K562 (cell line): ENCODE measurements around the gene EFNA1. TPM values are rescaled to one million over a fixed set of nuclear protein-coding genes. Genes with fewer than 3 reads are reported as not detected.

Experiments used
- ATAC-seq: fragments of 200-7000 bp; cut with Tn5 transposase; 3 replicates; pipeline ENCODE4 v1.9.1; 2020; ENCODE audit warnings: moderate library complexity
- BruUV-seq: library from RNA; stranded (reverse); fragments of 400-500 nt; replicated peaks from 2 replicates; lab custom pipeline; 2021; lab: Mats Ljungman, UMichigan
- CTCF ChIA-PET: fragments of 300-600 bp; formaldehyde crosslinking; extraction: SDS; loops from one replicate; lab custom pipeline; 2021; ENCODE audit warnings: low intra/inter-chr PET ratio; lab: Yijun Ruan, JAX
- POLR2A ChIA-PET: fragments of 300-600, 350-650 bp; sonication (Branson Sonifier 250); formaldehyde crosslinking; extraction: SDS; loops from one replicate; lab custom pipeline; 2021; ENCODE audit warnings: antibody characterized with exemption, inconsistent platforms; lab: Yijun Ruan, JAX
- DNase-seq, 4 experiments: peaks; one replicate each; pipeline versions ENCODE4 v3.0.0 to v3.0.0-alpha.2; 2011 to 2018; ENCODE audit warnings: low spot score in 3 of 4, mixed read lengths in 3 of 4; ENCODE audit errors: extremely low read depth in 1 of 4
- FAIRE-seq: peaks from 2 replicates; lab custom pipeline; 2011; peaks lifted over from hg19 to GRCh38; lab: Jason Lieb, UNC
- H2AFZ ChIP-seq: 2 replicates; pipeline ENCODE4 v1.6.0; 2011; ENCODE audit warnings: low read depth, low read length, control low read depth, inconsistent platforms
- H3K27ac ChIP-seq: fragments of 200-600 bp; 3 replicates; pipeline ENCODE4 v1.8.0; 2011; ENCODE audit warnings: low read depth, mild to moderate bottlenecking, control low read depth, inconsistent platforms, low read length, moderate library complexity, mixed read lengths; ENCODE audit errors: extremely low read depth
- H3K27me3 ChIP-seq, 2 experiments: fragments of 300-600 bp in 1 of 2; 2 replicates in 1 of 2; 3 replicates in 1 of 2; pipeline versions ENCODE4 v1.6.0 to v1.8.0; 2011; ENCODE audit warnings: inconsistent platforms in 2 of 2, low read length in 2 of 2, mild to moderate bottlenecking in 1 of 2, mixed read lengths in 1 of 2, moderate library complexity in 1 of 2; ENCODE audit not compliant: control insufficient read depth in 2 of 2, insufficient read depth in 2 of 2
- H3K36me3 ChIP-seq: fragments of 300-600 bp; 3 replicates; pipeline ENCODE4 v1.8.0; 2011; ENCODE audit warnings: mild to moderate bottlenecking, low read length, inconsistent platforms; ENCODE audit not compliant: control insufficient read depth, insufficient read depth
- H3K4me1 ChIP-seq, 2 experiments: fragments of 200-600 bp in 1 of 2; replicated peaks in 1 of 2; 2 replicates in 1 of 2; 3 replicates in 1 of 2; pipeline versions ENCODE4 v1.5.1 to v1.8.0; 2011; ENCODE audit warnings: inconsistent platforms in 2 of 2, low read length in 2 of 2, mild to moderate bottlenecking in 1 of 2, mixed read lengths in 1 of 2, moderate library complexity in 1 of 2; ENCODE audit not compliant: control insufficient read depth in 2 of 2, insufficient read depth in 2 of 2
- H3K4me2 ChIP-seq: 2 replicates; pipeline ENCODE4 v1.6.1; 2011; ENCODE audit warnings: low read length, control low read depth, inconsistent platforms, mixed read lengths; ENCODE audit not compliant: insufficient read depth
- H3K4me3 ChIP-seq: fragments of 200-600 bp; sonication (generic), shearing (Covaris generic); 2 replicates; pipeline ENCODE4 v1.5.1; 2016; ENCODE audit warnings: control low read depth, inconsistent platforms
- H3K79me2 ChIP-seq: fragments of 200-600 bp; 3 replicates; pipeline ENCODE4 v1.8.0; 2011; ENCODE audit warnings: low read length, inconsistent platforms; ENCODE audit not compliant: control insufficient read depth, insufficient read depth
- H3K9ac ChIP-seq, 2 experiments: 2 replicates each; pipeline versions ENCODE4 v1.6.0 to v1.6.1; 2011; ENCODE audit warnings: low read depth in 2 of 2, low read length in 2 of 2, control low read depth in 1 of 2, inconsistent platforms in 1 of 2, mild to moderate bottlenecking in 1 of 2, mixed read lengths in 1 of 2; ENCODE audit not compliant: insufficient read depth in 1 of 2
- H3K9me1 ChIP-seq: one replicate; pipeline ENCODE4 v1.6.0; 2011; ENCODE audit warnings: inconsistent platforms, mild to moderate bottlenecking, low read length, moderate library complexity; ENCODE audit not compliant: control insufficient read depth, insufficient read depth
- H3K9me3 ChIP-seq: replicated peaks from 2 replicates; pipeline ENCODE4 v1.5.1; 2011; ENCODE audit warnings: low read depth, low read length, inconsistent platforms; ENCODE audit not compliant: control insufficient read depth, insufficient read depth
- H4K20me1 ChIP-seq: replicated peaks from 2 replicates; pipeline ENCODE4 v1.6.1; 2011; ENCODE audit warnings: low read length, inconsistent platforms, mixed read lengths; ENCODE audit not compliant: control insufficient read depth, insufficient read depth
- DACH1 ChIP-seq: fragments of 450-650 bp; IDR thresholded peaks from 2 replicates; pipeline ENCODE4 v1.6.1; 2018; ENCODE audit not compliant: partially characterized antibody
- DMBX1 ChIP-seq: fragments of 250-450 bp; sonication (Bioruptor Pico); IDR thresholded peaks from 2 replicates; pipeline ENCODE4 v1.8.0; 2022; ENCODE audit warnings: inconsistent platforms, mild to moderate bottlenecking, moderate library complexity, borderline replicate concordance
- GATA2 ChIP-seq: sonication (generic); formaldehyde crosslinking; IDR thresholded peaks from 2 replicates; pipeline ENCODE4 v1.4.0; 2020; ENCODE audit warnings: mild to moderate bottlenecking, missing genetic modification reagents
- HIVEP1 ChIP-seq: fragments of 250-450 bp; sonication (Bioruptor Pico); IDR thresholded peaks from 2 replicates; pipeline ENCODE4 v1.4.0; 2020; ENCODE audit warnings: mild to moderate bottlenecking
- IFI16 ChIP-seq: fragments of 250-450 bp; sonication (Bioruptor Pico); IDR thresholded peaks from 2 replicates; pipeline ENCODE4 v2.1.2; 2022; ENCODE audit warnings: mild to moderate bottlenecking, inconsistent platforms
- MCM3 ChIP-seq: fragments of 450-650 bp; IDR thresholded peaks from 2 replicates; pipeline ENCODE4 v1.6.1; 2016
- NFIC ChIP-seq: fragments of 450-650 bp; IDR thresholded peaks from 2 replicates; pipeline ENCODE4 v1.6.1; 2017; ENCODE audit warnings: mild to moderate bottlenecking, inconsistent platforms
- RBM17 ChIP-seq: fragments of 200-400 bp; formaldehyde crosslinking; IDR thresholded peaks from 2 replicates; pipeline ENCODE4 v1.6.1; 2017; ENCODE audit warnings: low read depth, mild to moderate bottlenecking, low read length, borderline replicate concordance
- RBM39 ChIP-seq: fragments of 200-400 bp; formaldehyde crosslinking; optimal IDR thresholded peaks from 2 replicates; pipeline ENCODE3; 2018; ENCODE audit warnings: low read depth, low read length
- RNF2 ChIP-seq: sonication (generic); IDR thresholded peaks from 2 replicates; pipeline ENCODE4 v1.6.1; 2016
- SMAD1 ChIP-seq: fragments of 150-350 bp; IDR thresholded peaks from 2 replicates; pipeline ENCODE4 v1.6.1; 2014; ENCODE audit warnings: low read length, low read depth; ENCODE audit not compliant: partially characterized antibody
- ZBTB17 ChIP-seq: fragments of 450-650 bp; formaldehyde crosslinking; IDR thresholded peaks from 2 replicates; pipeline ENCODE4 v1.4.0; 2020; ENCODE audit warnings: mild to moderate bottlenecking
- ZNF24 ChIP-seq: fragments of 450-650 bp; IDR thresholded peaks from 2 replicates; pipeline ENCODE4 v1.6.1; 2016
- ZNF445 ChIP-seq: fragments of 250-450 bp; sonication (Bioruptor Pico); IDR thresholded peaks from 2 replicates; pipeline ENCODE4 v1.4.0; 2020; ENCODE audit warnings: low read depth, mild to moderate bottlenecking, moderate library complexity
- ZNF57 ChIP-seq: fragments of 450-650 bp; formaldehyde crosslinking; IDR thresholded peaks from 2 replicates; pipeline ENCODE4 v1.4.0; 2020; ENCODE audit warnings: mild to moderate bottlenecking, moderate library complexity
- ZNF77 ChIP-seq: fragments of 250-450 bp; sonication (Bioruptor Pico); IDR thresholded peaks from 2 replicates; pipeline ENCODE4 v1.5.0; 2020
- WGBS: fragments of 100-300 bp; shearing (Covaris generic); methylation state at CpG from one replicate; pipeline ENCODE4 v1.1.6; 2016; ENCODE audit warnings: low coverage, mixed read lengths; ENCODE audit not compliant: insufficient coverage; ENCODE audit errors: missing lambda C conversion rate; 5-methylcytosine and 5-hydroxymethylcytosine counted together
- in situ Hi-C: fragments of 300-500 bp; cut with MboI; formaldehyde crosslinking; loops from 4 replicates; pipeline ENCODE4 v1.15.0; 2018; ENCODE audit warnings: inconsistent platforms, mixed read lengths
- intact Hi-C: fragments of 100-400 bp; cut with micrococcal nuclease; formaldehyde crosslinking; loops from 2 replicates; pipeline ENCODE4 v1.14.2; 2022
- polyA plus RNA-seq, 8 experiments: library from polyadenylated mRNA; depleted of rRNA in 4 of 8; stranded (reverse) in 5 of 8; unstranded in 3 of 8; fragments of >200 nt; fragmentation: Nextera tagmentation in 2 of 8; fragmentation: Illumina TruSeq in 1 of 8; extraction: Ambion mirVana in 2 of 8; extraction: Trizol in 1 of 8; gene quantifications; 2 replicates each; pipeline versions ENCODE4 v1.2.1 to v1.2.3, GENCODE V29; 2011 to 2014; ENCODE audit warnings: inconsistent platforms in 1 of 8, missing spikeins in 1 of 8
- total RNA-seq, 7 experiments: library from RNA; depleted of rRNA in 6 of 7; stranded (reverse); fragments of >200 nt in 6 of 7; fragmentation: Illumina TruSeq in 2 of 7; extraction: Trizol in 2 of 7; gene quantifications; 2 replicates each; pipeline versions ENCODE4 v1.2.1 to v1.2.3, GENCODE V29; 2011 to 2021; ENCODE audit warnings: low replicate concordance in 1 of 7
- TF ChIP-seq, protein P1 (sequence below): fragments of 250-450 bp; sonication (Bioruptor Pico); IDR thresholded peaks from 2 replicates; pipeline ENCODE4 v1.6.1; 2021; ENCODE audit warnings: mild to moderate bottlenecking
- TF ChIP-seq, protein P2 (sequence below): fragments of 450-650 bp; IDR thresholded peaks from 2 replicates; pipeline ENCODE4 v1.6.1; 2017; ENCODE audit warnings: antibody characterized with exemption, mild to moderate bottlenecking
- TF ChIP-seq, protein P3 (sequence below): fragments of 450-650 bp; formaldehyde crosslinking; IDR thresholded peaks from 2 replicates; pipeline ENCODE4 v1.4.0; 2020; ENCODE audit warnings: mild to moderate bottlenecking

EFNA1 gene
- total and polyA plus RNA-seq, 9 of the 15 experiments (the other 6 are each of a cell fraction or from before 2014, with no cell fraction given), result 2.1 to 9.3 (median 3.0) TPM

DNA sequence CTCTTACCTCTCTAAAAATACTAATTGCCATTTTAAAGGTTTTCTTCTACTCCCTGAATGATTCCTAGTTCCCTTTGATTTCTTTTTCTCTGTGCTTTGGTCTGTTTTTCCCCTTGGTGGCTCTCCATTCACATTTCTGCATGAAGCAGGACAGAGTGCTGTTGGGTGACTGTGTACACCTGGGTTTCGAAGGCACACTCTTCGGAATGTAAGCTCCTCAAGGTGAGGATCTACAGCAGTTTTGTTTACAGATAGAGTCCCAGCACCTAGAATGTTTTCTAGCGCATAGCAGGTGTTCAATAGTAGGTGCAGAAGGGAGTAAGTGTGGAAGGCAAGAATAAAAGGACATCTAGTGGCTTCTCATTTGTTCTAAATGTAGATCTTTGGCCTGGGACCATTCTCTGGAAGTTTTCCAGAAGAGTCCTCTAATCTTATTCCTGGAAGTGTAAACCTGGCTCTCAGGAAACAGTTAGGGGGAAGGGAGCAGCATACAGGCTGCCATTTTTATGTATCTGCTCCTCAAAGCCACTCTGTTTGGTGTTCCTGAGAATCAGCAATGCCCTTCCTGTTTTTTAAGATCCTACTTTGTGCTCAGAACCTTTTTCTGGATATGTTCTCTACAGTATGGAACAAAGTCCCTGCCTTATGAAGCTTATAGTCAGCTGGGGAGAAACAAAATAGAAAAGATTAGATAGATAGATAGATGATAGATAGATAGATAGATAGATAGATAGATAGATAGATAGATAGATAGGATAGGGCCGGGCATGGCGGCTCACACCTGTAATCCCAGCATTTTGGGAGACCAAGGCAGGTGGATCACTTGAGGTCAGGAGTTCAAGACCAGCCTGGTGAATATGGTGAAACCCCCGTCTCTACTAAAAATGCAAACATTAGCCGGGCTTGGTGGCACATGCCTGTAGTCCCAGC, 22.8 kb upstream of the EFNA1 start:
- Histone ChIP-seq H3K4me1 (peaks cover 7 to 12% of the 10 kb centered on the region in 2 experiments; a peak in 4 of 5 replicates), H3K4me2 (no peak overlapping the region), H3K27ac (no peak overlapping the region), H3K4me3 (no peak overlapping the region), H2AFZ (peak overlapping the region; percentile 67), H3K9me1 (no peaks in the 10 kb centered on the region), H3K36me3 (no peaks in the 10 kb centered on the region), H4K20me1 (no peaks in the 10 kb centered on the region), H3K27me3 (no peaks in the 10 kb centered on the region), H3K9me3 (no peaks in the 10 kb centered on the region), H3K9ac (peak overlapping the region in 1 of 2 experiments; percentile 59; a peak in 1 of 4 replicates), H3K79me2 (no peaks in the 10 kb centered on the region)
- intact Hi-C loops, result no loop called here
- FAIRE-seq (peak; percentile 75), ATAC-seq (no peak; the same call in 2 of the 3 replicates), DNase-seq (peak in 1 of 4 experiments; percentile 10)
- ChIA-PET POLR2A (no interaction called here), CTCF (no interaction called here)
- no TSS peak for BruUV-seq
- in situ Hi-C loops, result no loop called here
- WGBS, result 43% methylated on average over 7 of the region's 7 CpGs
- TF ChIP-seq, protein P1, sequence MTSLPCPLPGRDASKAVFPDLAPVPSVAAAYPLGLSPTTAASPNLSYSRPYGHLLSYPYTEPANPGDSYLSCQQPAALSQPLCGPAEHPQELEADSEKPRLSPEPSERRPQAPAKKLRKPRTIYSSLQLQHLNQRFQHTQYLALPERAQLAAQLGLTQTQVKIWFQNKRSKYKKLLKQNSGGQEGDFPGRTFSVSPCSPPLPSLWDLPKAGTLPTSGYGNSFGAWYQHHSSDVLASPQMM (CRISPR knock-in tag), result no peak
- TF ChIP-seq, protein P2, sequence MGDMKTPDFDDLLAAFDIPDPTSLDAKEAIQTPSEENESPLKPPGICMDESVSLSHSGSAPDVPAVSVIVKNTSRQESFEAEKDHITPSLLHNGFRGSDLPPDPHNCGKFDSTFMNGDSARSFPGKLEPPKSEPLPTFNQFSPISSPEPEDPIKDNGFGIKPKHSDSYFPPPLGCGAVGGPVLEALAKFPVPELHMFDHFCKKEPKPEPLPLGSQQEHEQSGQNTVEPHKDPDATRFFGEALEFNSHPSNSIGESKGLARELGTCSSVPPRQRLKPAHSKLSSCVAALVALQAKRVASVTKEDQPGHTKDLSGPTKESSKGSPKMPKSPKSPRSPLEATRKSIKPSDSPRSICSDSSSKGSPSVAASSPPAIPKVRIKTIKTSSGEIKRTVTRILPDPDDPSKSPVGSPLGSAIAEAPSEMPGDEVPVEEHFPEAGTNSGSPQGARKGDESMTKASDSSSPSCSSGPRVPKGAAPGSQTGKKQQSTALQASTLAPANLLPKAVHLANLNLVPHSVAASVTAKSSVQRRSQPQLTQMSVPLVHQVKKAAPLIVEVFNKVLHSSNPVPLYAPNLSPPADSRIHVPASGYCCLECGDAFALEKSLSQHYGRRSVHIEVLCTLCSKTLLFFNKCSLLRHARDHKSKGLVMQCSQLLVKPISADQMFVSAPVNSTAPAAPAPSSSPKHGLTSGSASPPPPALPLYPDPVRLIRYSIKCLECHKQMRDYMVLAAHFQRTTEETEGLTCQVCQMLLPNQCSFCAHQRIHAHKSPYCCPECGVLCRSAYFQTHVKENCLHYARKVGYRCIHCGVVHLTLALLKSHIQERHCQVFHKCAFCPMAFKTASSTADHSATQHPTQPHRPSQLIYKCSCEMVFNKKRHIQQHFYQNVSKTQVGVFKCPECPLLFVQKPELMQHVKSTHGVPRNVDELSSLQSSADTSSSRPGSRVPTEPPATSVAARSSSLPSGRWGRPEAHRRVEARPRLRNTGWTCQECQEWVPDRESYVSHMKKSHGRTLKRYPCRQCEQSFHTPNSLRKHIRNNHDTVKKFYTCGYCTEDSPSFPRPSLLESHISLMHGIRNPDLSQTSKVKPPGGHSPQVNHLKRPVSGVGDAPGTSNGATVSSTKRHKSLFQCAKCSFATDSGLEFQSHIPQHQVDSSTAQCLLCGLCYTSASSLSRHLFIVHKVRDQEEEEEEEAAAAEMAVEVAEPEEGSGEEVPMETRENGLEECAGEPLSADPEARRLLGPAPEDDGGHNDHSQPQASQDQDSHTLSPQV, result no peak
- TF ChIP-seq ZNF445, result no peak
- no peak for TF ChIP-seq RBM17
- TF ChIP-seq ZNF57 (CRISPR knock-in tag), result no peak
- TF ChIP-seq MCM3, result no peak
- TF ChIP-seq DMBX1 (CRISPR knock-in tag), result no peak
- TF ChIP-seq, protein P3, sequence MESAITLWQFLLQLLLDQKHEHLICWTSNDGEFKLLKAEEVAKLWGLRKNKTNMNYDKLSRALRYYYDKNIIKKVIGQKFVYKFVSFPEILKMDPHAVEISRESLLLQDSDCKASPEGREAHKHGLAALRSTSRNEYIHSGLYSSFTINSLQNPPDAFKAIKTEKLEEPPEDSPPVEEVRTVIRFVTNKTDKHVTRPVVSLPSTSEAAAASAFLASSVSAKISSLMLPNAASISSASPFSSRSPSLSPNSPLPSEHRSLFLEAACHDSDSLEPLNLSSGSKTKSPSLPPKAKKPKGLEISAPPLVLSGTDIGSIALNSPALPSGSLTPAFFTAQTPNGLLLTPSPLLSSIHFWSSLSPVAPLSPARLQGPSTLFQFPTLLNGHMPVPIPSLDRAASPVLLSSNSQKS (CRISPR knock-in tag), result no peak
- TF ChIP-seq ZBTB17, result no peak
- TF ChIP-seq SMAD1, result no peak
- no peak for TF ChIP-seq ZNF24
- no peak for TF ChIP-seq IFI16 (CRISPR knock-in tag)
- TF ChIP-seq GATA2, result peak; percentile 73; the same call in 1 of the 2 replicates
- TF ChIP-seq NFIC, result 0 out of 2 replicates have a peak, but pooled peaks have one; percentile 38
- TF ChIP-seq RNF2, result no peak
- no peak for TF ChIP-seq HIVEP1 (CRISPR knock-in tag)
- TF ChIP-seq ZNF77 (CRISPR knock-in tag), result no peak
- peak; percentile 99 for TF ChIP-seq DACH1
- no peak for TF ChIP-seq RBM39
